GM12892 (cell line): Measurements from ENCODE around the gene MPPED1.

ENCODE experiments used
- POLR2A ChIP-seq: IDR thresholded peaks from 2 replicates; pipeline ENCODE4 v1.6.1; 2011; ENCODE audit warnings: low read depth, low read length, control low read depth
- TAF1 ChIP-seq: IDR thresholded peaks from 2 replicates; pipeline ENCODE4 v1.6.1; 2011; ENCODE audit warnings: low read depth, mild to moderate bottlenecking, control low read depth, low read length, borderline replicate concordance

DNA sequence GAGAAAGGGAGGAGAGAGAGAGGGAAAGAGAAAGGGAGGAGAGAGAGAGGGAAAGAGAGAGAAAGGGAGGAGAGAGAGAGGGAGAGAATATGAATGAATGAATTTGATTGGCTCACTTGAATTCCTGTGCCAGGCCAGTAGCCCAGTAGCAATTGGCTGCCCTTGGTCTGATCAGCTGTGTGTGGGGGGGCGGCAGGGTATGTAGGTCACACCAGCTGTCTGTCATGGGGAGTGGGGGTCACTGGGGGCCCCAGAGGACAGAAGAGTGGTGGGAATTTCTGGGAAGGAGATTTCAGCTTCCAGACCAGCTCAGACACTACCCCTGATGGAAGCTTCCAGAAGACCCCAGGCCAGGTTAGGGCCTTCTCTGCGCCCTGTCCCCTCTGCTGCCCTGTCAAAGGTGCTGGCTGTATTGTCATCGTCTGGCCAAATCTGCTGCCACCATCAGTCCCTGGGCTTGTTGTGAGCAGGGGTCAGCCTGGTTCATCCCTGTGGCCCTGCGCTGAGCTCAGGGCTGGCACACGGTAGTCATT lies 21.1 kb downstream of the MPPED1 start:
- TF ChIP-seq POLR2A = no peak
- TF ChIP-seq TAF1 = no peak
